Measurements from ENCODE around the gene ANGPT4. TPM values are rescaled to one million over a fixed set of nuclear protein-coding genes. Genes with fewer than 3 reads are reported as not detected.

ANGPT4 gene, protein sequence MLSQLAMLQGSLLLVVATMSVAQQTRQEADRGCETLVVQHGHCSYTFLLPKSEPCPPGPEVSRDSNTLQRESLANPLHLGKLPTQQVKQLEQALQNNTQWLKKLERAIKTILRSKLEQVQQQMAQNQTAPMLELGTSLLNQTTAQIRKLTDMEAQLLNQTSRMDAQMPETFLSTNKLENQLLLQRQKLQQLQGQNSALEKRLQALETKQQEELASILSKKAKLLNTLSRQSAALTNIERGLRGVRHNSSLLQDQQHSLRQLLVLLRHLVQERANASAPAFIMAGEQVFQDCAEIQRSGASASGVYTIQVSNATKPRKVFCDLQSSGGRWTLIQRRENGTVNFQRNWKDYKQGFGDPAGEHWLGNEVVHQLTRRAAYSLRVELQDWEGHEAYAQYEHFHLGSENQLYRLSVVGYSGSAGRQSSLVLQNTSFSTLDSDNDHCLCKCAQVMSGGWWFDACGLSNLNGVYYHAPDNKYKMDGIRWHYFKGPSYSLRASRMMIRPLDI
- polyA plus RNA-seq (2011; rRNA removed) (not detected in 2 replicates), polyA minus RNA-seq (2011; rRNA and poly(A)+ RNA removed) (not detected in 2 replicates)

DNA sequence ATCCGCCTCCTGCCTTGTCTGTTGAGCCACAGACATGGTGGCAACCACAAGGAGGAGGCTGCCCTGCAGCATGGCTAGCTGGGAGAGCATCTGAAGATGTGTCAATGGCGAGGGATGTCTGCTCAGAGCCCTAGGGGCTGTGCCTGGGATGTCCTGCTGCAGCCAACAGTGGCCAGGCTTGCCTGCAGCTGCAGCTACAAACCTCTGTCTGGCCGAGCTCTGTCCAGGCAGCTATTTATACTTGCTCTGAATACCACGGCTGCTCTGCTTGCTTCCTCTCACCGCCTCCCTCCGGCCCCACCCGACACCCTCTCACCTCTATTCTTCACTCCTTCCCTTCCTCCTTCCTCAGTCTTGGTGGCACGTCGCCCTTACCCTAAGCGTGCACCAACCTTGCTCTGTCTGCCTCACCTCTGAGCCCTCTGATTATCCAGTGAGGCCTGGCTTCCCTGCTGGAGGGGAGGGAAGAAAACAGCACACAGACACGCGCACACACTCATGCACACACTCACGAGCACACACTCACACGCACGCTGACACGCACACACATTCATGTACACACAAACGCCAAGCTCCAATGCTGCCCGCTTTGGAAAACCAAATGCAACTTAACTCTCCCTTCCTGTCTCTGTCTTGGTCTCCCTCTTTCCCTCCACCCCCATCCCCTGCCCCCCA lies at the start of gene ANGPT4:
Gene ANGPT4 (minus strand): TSS at position 210 of the 675 bp plus-strand sequence. CDS start 120 bp downstream, at position 90.
- ChIA-PET CTCF (interaction anchor here (2.0 kb wide), 1 partner anchor 39 kb away, joined by 6 read pairs; no protein-coding TSS in a partner anchor), POLR2A (no interaction called here)
- TF ChIP-seq, protein P1, sequence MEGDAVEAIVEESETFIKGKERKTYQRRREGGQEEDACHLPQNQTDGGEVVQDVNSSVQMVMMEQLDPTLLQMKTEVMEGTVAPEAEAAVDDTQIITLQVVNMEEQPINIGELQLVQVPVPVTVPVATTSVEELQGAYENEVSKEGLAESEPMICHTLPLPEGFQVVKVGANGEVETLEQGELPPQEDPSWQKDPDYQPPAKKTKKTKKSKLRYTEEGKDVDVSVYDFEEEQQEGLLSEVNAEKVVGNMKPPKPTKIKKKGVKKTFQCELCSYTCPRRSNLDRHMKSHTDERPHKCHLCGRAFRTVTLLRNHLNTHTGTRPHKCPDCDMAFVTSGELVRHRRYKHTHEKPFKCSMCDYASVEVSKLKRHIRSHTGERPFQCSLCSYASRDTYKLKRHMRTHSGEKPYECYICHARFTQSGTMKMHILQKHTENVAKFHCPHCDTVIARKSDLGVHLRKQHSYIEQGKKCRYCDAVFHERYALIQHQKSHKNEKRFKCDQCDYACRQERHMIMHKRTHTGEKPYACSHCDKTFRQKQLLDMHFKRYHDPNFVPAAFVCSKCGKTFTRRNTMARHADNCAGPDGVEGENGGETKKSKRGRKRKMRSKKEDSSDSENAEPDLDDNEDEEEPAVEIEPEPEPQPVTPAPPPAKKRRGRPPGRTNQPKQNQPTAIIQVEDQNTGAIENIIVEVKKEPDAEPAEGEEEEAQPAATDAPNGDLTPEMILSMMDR (IDR thresholded peaks at IDR 0.05; ENCODE audit: insufficient read depth, low read depth, low read length): no peak
- Histone ChIP-seq H3K36me3 (ENCODE audit: control insufficient read depth, insufficient read depth, low read length) (no peaks in the 10 kb centered on the region), H3K4me3 (ENCODE audit: low read depth, low read length) (no peak within 1 kb of the TSS), H3K27me3 (ENCODE audit: control insufficient read depth, insufficient read depth, low read length) (peaks cover 2% of the 10 kb centered on the region; the same call in 1 of the 2 replicates)
- no peak for DNase-seq (ENCODE audit: low read depth)

DNA sequence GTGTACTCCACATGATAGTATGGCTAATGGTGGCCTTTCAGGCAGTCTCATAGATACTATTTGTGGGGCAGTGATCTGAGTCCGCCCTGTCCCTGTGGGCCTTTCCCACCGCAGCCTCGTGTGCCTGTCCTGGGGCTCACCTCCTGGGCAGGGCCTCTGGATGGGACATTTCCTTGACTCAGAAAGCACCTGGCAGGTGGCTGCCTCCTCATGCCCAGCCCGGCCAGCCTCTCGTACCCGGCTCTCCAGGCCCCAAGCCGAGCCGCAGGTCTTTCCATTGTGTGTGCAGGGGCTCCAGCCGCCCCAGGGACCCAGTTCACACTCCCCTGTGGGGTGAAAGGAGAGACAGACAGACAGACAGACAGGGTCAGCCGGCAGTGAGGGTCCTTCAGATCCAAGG lies 47.7 kb upstream of the ANGPT4 start:
- DNase-seq (ENCODE audit: low read depth): no peak
- H3K36me3 ChIP-seq (ENCODE audit: control insufficient read depth, insufficient read depth, low read length): no peaks in the 10 kb centered on the region
- ChIA-PET POLR2A (no interaction called here), CTCF (no interaction called here)
- peaks cover 2% of the 10 kb centered on the region; the same call in 1 of the 2 replicates for H3K27me3 ChIP-seq (ENCODE audit: control insufficient read depth, insufficient read depth, low read length)
- TF ChIP-seq, protein P1 (IDR thresholded peaks at IDR 0.05; ENCODE audit: insufficient read depth, low read depth, low read length): no peak
- H3K4me3 ChIP-seq (ENCODE audit: low read depth, low read length): no peak overlapping the region

DNA sequence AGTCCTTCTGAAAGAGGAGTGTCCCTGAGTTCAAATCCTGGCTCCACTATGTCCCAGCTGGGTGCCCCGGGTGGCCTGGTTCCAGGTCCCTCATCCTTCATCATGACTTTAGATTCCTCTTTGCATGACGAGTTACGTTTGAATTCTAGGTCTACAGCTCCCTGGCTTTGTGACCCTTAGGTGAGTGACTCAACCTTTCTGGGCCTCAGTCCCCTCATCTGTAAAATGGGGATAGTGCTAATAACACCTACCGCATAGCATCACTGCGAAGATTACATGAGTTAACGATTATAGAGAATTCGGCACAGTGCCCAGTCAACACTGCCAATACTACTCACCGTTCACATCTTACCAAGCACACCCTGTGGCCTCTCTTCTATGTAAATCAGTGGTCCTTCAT lies 46.5 kb upstream of the ANGPT4 start:
- H3K36me3 ChIP-seq (ENCODE audit: control insufficient read depth, insufficient read depth, low read length): no peaks in the 10 kb centered on the region
- peaks cover 2% of the 10 kb centered on the region; the same call in 1 of the 2 replicates for H3K27me3 ChIP-seq (ENCODE audit: control insufficient read depth, insufficient read depth, low read length)
- ChIA-PET CTCF (interaction anchor here (0.6 to 1.0 kb wide), 2 partner anchors 10 to 144 kb away, joined by 3 to 4 read pairs; no protein-coding TSS in a partner anchor), POLR2A (no interaction called here)
- no peak for DNase-seq (ENCODE audit: low read depth)
- TF ChIP-seq, protein P1 (IDR thresholded peaks at IDR 0.05; ENCODE audit: insufficient read depth, low read depth, low read length): no peak
- no peak overlapping the region for H3K4me3 ChIP-seq (ENCODE audit: low read depth, low read length)

DNA sequence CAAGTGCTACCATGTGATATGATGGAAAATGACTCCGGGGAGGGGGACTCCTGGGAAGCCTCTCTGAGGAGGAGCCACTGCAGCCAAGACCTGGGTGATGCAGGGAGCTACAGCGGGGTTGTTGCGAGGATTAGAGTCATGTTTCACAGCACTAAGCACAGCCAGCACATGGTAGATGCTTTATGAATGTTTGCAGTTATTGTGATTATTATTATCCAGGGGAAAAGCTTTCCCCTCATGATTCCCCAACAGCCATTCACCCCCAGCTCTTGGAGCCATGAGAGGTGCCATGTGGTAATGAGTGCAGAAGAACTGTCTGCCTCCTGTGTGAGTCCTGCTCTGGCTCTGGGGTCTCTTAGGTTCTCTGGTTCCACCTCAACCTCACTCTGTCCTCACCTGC lies 46.1 kb upstream of the ANGPT4 start:
- Histone ChIP-seq H3K4me3 (ENCODE audit: low read depth, low read length) (no peak overlapping the region), H3K36me3 (ENCODE audit: control insufficient read depth, insufficient read depth, low read length) (no peaks in the 10 kb centered on the region), H3K27me3 (ENCODE audit: control insufficient read depth, insufficient read depth, low read length) (peaks cover 2% of the 10 kb centered on the region; the same call in 1 of the 2 replicates)
- TF ChIP-seq, protein P1 (IDR thresholded peaks at IDR 0.05; ENCODE audit: insufficient read depth, low read depth, low read length): no peak
- ChIA-PET POLR2A (no interaction called here), CTCF (interaction anchor here (0.6 to 1.0 kb wide), 2 partner anchors 11 to 144 kb away, joined by 3 to 4 read pairs; no protein-coding TSS in a partner anchor)
- no peak for DNase-seq (ENCODE audit: low read depth)

DNA sequence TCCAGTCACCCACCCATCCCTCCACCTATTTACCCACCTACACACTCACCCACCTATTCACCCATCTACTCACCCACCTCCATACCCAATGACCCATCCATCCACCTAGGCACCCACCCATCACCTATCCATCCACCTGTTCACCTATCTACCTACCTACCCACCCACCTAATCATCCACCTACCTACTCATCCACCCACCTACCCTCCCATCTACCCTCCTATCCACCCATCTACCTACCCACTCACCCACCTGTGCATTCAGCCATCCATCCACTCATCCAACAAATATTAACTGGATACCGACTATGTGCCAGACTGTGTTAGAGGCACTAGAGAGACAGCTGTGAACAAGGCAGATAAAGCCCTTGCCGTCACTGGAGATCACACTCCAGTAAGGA lies 45.6 kb upstream of the ANGPT4 start:
- TF ChIP-seq, protein P1 (IDR thresholded peaks at IDR 0.05; ENCODE audit: insufficient read depth, low read depth, low read length): no peak
- peaks cover 2% of the 10 kb centered on the region; the same call in 1 of the 2 replicates for H3K27me3 ChIP-seq (ENCODE audit: control insufficient read depth, insufficient read depth, low read length)
- ChIA-PET POLR2A (interaction anchor here (0.6 kb wide), 1 partner anchor 168 kb away, joined by 3 read pairs; no protein-coding TSS in a partner anchor), CTCF (interaction anchor here (1.0 kb wide), 1 partner anchor 144 kb away, joined by 4 read pairs; no protein-coding TSS in a partner anchor)
- H3K36me3 ChIP-seq (ENCODE audit: control insufficient read depth, insufficient read depth, low read length): no peaks in the 10 kb centered on the region
- DNase-seq (ENCODE audit: low read depth): no peak
- H3K4me3 ChIP-seq (ENCODE audit: low read depth, low read length): no peak overlapping the region
